ENCODE measurements around the gene PLEKHN1.

- no peak for TF ChIP-seq YY1 (IDR thresholded peaks at IDR 0.05; ENCODE audit: insufficient read depth, insufficient read length)
- TF ChIP-seq ZNF274 (IDR thresholded peaks at IDR 0.05; ENCODE audit: low read depth, low read length), result no peak
- no peak for TF ChIP-seq SUZ12 (IDR thresholded peaks at IDR 0.05; ENCODE audit: extremely low read depth, insufficient read depth, insufficient read length)
Observed at GRCh38 chr1:917466-918091, 48.7 kb upstream of the PLEKHN1 start.

Measured in NT2/D1 (cell line).